HG02870 (cell line): ENCODE measurements around the gene BSX.

Experiments used
- ATAC-seq: cut with Tn5 transposase; IDR thresholded peaks from one replicate; pipeline ENCODE4 v1.9.1; 2021; ENCODE audit warnings: mild to moderate bottlenecking, moderate library complexity; ENCODE audit not compliant: unreplicated experiment

The BSX gene

DNA sequence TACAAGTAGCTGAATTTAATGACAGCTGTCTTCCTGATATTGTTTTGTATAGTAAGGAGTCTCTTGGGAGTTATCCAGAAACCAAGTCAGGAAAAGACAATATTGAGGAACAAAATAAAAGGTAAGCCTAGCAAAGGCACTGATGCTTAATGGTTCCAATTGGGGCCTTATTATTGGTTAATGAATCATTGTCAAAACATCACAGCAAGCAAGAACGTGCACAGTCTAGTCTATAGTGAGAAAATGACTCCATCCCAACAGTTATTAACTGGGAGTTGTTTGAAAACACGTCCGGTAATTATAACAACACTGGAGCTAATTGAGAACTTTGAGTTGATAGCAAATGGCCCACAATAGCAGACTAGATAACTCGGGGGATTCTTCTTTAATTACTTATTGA, 17.7 kb downstream of the BSX start:
- no peak for ATAC-seq

DNA sequence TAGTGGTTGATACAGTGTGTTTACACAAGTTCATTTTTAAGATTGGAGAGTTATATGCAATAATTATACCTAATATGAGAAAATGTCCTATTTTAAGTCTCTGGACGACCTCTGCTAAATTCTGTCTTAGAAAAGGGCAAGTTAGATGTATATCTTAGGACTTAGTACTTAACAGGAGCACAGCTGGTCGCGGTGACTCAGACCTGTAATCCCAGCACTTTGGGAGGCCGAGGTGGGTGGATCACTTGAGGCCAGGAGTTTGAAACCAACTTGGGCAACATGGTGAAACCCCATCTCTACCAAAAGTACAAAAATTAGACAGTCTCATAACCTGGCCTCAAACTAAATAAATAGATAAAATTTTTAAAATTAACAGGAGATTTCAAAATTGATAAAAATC, 27.2 kb downstream of the BSX start:
- ATAC-seq, result no peak

DNA sequence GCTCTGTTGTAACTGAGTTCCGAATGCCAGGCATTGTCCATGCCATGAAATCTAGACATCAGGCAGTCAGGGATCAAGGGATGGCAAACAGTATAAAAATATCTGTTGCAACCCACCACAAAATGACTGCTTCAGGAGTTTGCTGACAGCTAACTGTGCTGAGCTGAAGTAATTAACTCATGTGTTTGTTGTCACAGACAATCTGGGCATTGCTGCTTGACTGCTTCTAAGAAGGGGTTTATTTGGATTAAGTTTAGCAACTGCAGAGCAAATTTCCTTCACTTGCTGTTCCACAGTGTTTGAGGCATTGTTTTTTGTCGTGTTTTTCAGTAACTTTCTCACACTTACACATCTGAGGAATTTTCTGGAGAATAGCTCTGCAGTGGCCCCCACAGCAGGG, 30.4 kb downstream of the BSX start:
- ATAC-seq, result no peak

DNA sequence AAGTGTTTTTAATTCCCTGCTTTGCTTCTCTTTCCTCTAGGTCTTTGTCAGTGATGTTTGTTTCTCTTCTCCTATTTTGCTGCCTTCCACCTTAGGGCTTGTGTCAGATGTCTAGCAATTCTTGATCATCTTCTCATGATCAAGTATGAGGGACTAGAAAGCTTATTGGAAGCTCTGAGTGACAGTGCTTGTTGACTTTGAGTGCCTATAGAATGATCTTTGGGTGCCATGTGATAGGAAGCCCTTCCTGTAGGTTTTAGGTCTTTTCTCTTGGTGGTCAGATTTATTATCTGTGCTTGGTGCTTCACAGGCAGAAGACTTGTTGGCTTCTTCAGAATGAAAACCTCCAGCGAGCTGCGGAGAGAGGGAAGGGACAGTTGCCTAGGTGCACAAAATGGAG, 43.1 kb downstream of the BSX start:
- ATAC-seq, result no peak

DNA sequence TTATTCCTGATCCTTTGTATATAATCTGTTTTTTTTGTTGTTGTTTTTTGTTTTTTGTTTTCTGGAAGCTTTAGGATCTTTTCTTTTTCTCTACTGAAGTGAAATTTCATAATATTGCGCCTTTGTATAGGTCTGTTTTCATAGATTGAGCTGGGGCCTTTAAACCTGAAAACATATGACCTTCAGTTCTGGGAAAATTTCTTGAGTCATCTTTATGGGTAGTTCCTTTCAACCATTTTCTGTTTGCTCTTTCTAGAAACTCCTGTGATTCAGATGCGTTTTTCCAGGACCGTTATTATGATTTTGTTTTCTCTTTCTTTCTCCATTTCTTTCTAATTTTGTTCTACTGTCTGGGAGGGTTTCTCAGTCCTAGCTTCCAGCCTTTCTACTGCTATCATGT, 43.7 kb downstream of the BSX start:
- no peak for ATAC-seq

DNA sequence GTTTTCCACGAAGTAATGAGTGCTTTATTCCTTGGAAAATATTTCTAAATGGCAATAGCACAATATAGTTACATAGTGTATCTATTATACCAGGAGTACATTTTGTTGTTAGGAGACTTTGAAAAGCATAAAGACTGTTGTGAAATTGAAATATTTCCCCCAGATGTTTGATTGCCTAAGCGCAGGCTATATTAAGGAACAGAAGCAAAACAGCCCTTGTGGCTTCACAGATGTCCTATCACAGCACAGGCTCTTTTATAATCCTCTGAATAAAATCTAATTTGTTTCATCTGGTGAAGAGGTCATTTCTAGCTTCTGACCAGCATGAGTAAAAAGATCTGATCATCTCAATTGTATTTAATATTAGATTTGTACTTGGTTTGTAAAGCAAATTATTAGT, 48.2 kb downstream of the BSX start:
- no peak for ATAC-seq

DNA sequence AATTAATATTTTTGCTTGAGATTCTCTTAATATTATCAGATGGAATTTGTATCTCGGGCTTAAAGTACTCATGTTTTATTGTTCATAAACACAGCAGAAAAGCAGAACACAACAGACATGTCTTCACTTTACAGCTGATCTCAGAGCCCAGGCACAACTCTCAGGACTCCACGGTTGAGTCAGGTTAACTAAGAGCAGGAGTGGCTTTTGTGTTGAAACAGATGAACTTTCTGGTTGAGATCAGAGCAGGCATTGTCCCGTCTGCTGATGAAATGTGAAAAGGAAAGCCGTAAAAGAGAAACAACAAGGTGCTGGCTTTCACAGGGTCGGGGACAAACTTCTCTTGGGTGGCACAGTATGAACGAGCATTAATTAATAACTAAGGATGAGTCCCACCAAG, 50.1 kb downstream of the BSX start:
- ATAC-seq, result no peak
